HEK293 (cell line): Measurements from ENCODE around the gene LMBRD2.

Experiments used
- CTCF ChIA-PET: fragments of 350-600 bp; formaldehyde crosslinking; extraction: SDS; loops from one replicate; lab custom pipeline; 2021; ENCODE audit warnings: antibody characterized with exemption; lab: Yijun Ruan, JAX
- POLR2A ChIA-PET: fragments of 300-600 bp; formaldehyde crosslinking; extraction: SDS; loops from one replicate; lab custom pipeline; 2020; ENCODE audit warnings: antibody characterized with exemption, inconsistent platforms; lab: Yijun Ruan, JAX
- H3K27ac ChIP-seq: fragments of 200-500 bp; sonication (Bioruptor generic); 2 replicates; pipeline ENCODE4 v1.5.1; 2014; ENCODE audit warnings: low read depth, low read length, control low read depth, inconsistent platforms; ENCODE audit errors: extremely low read depth
- H3K36me3 ChIP-seq, 2 experiments: fragments of 200-500 bp in 1 of 2; sonication (Bioruptor generic) in 1 of 2; 1 replicate in 1 of 2; 2 replicates in 1 of 2; pipeline ENCODE4 v1.5.1; 2014 to 2017; ENCODE audit warnings: inconsistent platforms in 2 of 2, low read length in 2 of 2; ENCODE audit not compliant: control insufficient read depth in 2 of 2, insufficient read depth in 1 of 2
- H3K4me1 ChIP-seq: fragments of 200-500 bp; sonication (Bioruptor generic); 2 replicates; pipeline ENCODE4 v1.5.1; 2014; ENCODE audit warnings: mild to moderate bottlenecking, low read length, inconsistent platforms; ENCODE audit not compliant: control insufficient read depth, insufficient read depth
- H3K4me3 ChIP-seq: 2 replicates; pipeline ENCODE4 v1.5.1; 2011; ENCODE audit warnings: low read depth, mild to moderate bottlenecking, control low read depth, low read length, moderate library complexity
- H3K9me3 ChIP-seq: fragments of 200-500 bp; sonication (Bioruptor generic); 2 replicates; pipeline ENCODE4 v1.5.1; 2014; ENCODE audit warnings: low read depth, low read length, inconsistent platforms; ENCODE audit not compliant: control insufficient read depth, insufficient read depth
- GFI1B ChIP-seq: fragments of 450-650 bp; formaldehyde crosslinking; IDR thresholded peaks from 2 replicates; pipeline ENCODE4 v1.5.1; 2016; ENCODE audit warnings: missing biosample characterization, missing genetic modification characterization
- GLI4 ChIP-seq: fragments of 450-650 bp; formaldehyde crosslinking; IDR thresholded peaks from 2 replicates; pipeline ENCODE4 v1.5.1; 2016; ENCODE audit warnings: missing biosample characterization, missing genetic modification characterization
- KLF7 ChIP-seq: fragments of 450-650 bp; formaldehyde crosslinking; IDR thresholded peaks from 2 replicates; pipeline ENCODE4 v1.5.1; 2016; ENCODE audit warnings: missing biosample characterization, missing genetic modification characterization, borderline replicate concordance
- YY1 ChIP-seq: fragments of 450-650 bp; formaldehyde crosslinking; IDR thresholded peaks from 2 replicates; pipeline ENCODE4 v1.5.1; 2018; ENCODE audit warnings: missing biosample characterization, missing genetic modification characterization
- YY2 ChIP-seq: fragments of 450-650 bp; formaldehyde crosslinking; IDR thresholded peaks from 2 replicates; pipeline ENCODE4 v1.5.1; 2016; ENCODE audit warnings: missing biosample characterization, missing genetic modification characterization
- ZFP37 ChIP-seq: fragments of 450-650 bp; formaldehyde crosslinking; IDR thresholded peaks from 2 replicates; pipeline ENCODE4 v1.5.1; 2016; ENCODE audit warnings: missing biosample characterization, missing genetic modification characterization
- ZIC2 ChIP-seq: fragments of 450-650 bp; formaldehyde crosslinking; IDR thresholded peaks from 2 replicates; pipeline ENCODE4 v1.5.1; 2016; ENCODE audit warnings: missing biosample characterization, missing genetic modification characterization
- ZNF23 ChIP-seq: fragments of 450-650 bp; formaldehyde crosslinking; IDR thresholded peaks from 2 replicates; pipeline ENCODE4 v1.5.1; 2016; ENCODE audit warnings: missing biosample characterization, missing genetic modification characterization, borderline replicate concordance
- ZNF239 ChIP-seq: fragments of 450-650 bp; formaldehyde crosslinking; IDR thresholded peaks from 2 replicates; pipeline ENCODE4 v1.5.1; 2016; ENCODE audit warnings: missing biosample characterization, missing genetic modification characterization
- ZNF274 ChIP-seq, 2 experiments: fragments of 200-500 bp in 1 of 2; fragments of 450-650 bp in 1 of 2; sonication (Bioruptor generic) in 1 of 2; formaldehyde crosslinking in 1 of 2; IDR thresholded peaks; 2 replicates each; pipeline versions ENCODE4 v1.5.1 to v1.6.1; 2014 to 2016; ENCODE audit warnings: borderline replicate concordance in 1 of 2, inconsistent platforms in 1 of 2, low read length in 1 of 2, missing biosample characterization in 1 of 2, missing genetic modification characterization in 1 of 2
- ZNF335 ChIP-seq: fragments of 450-650 bp; formaldehyde crosslinking; conservative IDR thresholded peaks from 2 replicates; pipeline ENCODE4 v1.5.1; 2016; ENCODE audit warnings: missing biosample characterization, missing genetic modification characterization
- ZNF354C ChIP-seq: fragments of 450-650 bp; formaldehyde crosslinking; IDR thresholded peaks from 2 replicates; pipeline ENCODE4 v1.5.1; 2016; ENCODE audit warnings: missing biosample characterization, missing genetic modification characterization, low read depth, borderline replicate concordance
- ZNF394 ChIP-seq: fragments of 450-650 bp; formaldehyde crosslinking; IDR thresholded peaks from 2 replicates; pipeline ENCODE4 v1.5.1; 2016; ENCODE audit warnings: missing biosample characterization, missing genetic modification characterization, mild to moderate bottlenecking, moderate library complexity, borderline replicate concordance
- ZNF404 ChIP-seq: fragments of 450-650 bp; formaldehyde crosslinking; IDR thresholded peaks from 2 replicates; pipeline ENCODE4 v1.5.1; 2017; ENCODE audit warnings: missing biosample characterization, missing genetic modification characterization
- ZNF426 ChIP-seq: fragments of 450-650 bp; formaldehyde crosslinking; IDR thresholded peaks from 2 replicates; pipeline ENCODE4 v1.5.1; 2017; ENCODE audit warnings: missing biosample characterization, missing genetic modification characterization, mild to moderate bottlenecking, inconsistent platforms, moderate library complexity
- ZNF501 ChIP-seq: fragments of 450-650 bp; formaldehyde crosslinking; IDR thresholded peaks from 2 replicates; pipeline ENCODE4 v1.5.1; 2016; ENCODE audit warnings: missing biosample characterization, missing genetic modification characterization
- ZNF561 ChIP-seq: fragments of 450-650 bp; IDR thresholded peaks from 2 replicates; pipeline ENCODE4 v1.5.1; 2018; ENCODE audit warnings: missing biosample characterization, missing genetic modification characterization, borderline replicate concordance
- ZNF664 ChIP-seq: fragments of 450-650 bp; formaldehyde crosslinking; IDR thresholded peaks from 2 replicates; pipeline ENCODE4 v1.5.1; 2016; ENCODE audit warnings: missing biosample characterization, missing genetic modification characterization
- ZNF701 ChIP-seq: fragments of 450-650 bp; formaldehyde crosslinking; IDR thresholded peaks from 2 replicates; pipeline ENCODE4 v1.5.1; 2016; ENCODE audit warnings: missing biosample characterization, missing genetic modification characterization
- ZNF707 ChIP-seq: fragments of 450-650 bp; formaldehyde crosslinking; IDR thresholded peaks from 2 replicates; pipeline ENCODE4 v1.5.1; 2016; ENCODE audit warnings: missing biosample characterization, missing genetic modification characterization
- ZSCAN23 ChIP-seq: fragments of 450-650 bp; formaldehyde crosslinking; IDR thresholded peaks from 2 replicates; pipeline ENCODE4 v1.5.1; 2016; ENCODE audit warnings: missing biosample characterization, missing genetic modification characterization
- ZSCAN30 ChIP-seq: fragments of 450-650 bp; IDR thresholded peaks from 2 replicates; pipeline ENCODE4 v1.5.1; 2018; ENCODE audit warnings: missing biosample characterization, mild to moderate bottlenecking, missing genetic modification characterization, moderate library complexity
- TF ChIP-seq, protein P1 (sequence below): fragments of 450-650 bp; formaldehyde crosslinking; IDR thresholded peaks from 2 replicates; pipeline ENCODE4 v1.5.1; 2016; ENCODE audit warnings: missing biosample characterization, missing genetic modification characterization
- TF ChIP-seq, protein P2 (sequence below): fragments of 450-650 bp; formaldehyde crosslinking; IDR thresholded peaks from 2 replicates; pipeline ENCODE4 v1.5.1; 2016; ENCODE audit warnings: missing biosample characterization, missing genetic modification characterization
- TF ChIP-seq, protein P3 (sequence below): fragments of 450-650 bp; formaldehyde crosslinking; IDR thresholded peaks from 2 replicates; pipeline ENCODE4 v1.5.1; 2016; ENCODE audit warnings: missing biosample characterization, missing genetic modification characterization
- TF ChIP-seq, protein P4 (sequence below): fragments of 450-650 bp; formaldehyde crosslinking; IDR thresholded peaks from 2 replicates; pipeline ENCODE4 v1.5.1; 2016; ENCODE audit warnings: missing biosample characterization, missing genetic modification characterization, low read depth

Gene LMBRD2

DNA sequence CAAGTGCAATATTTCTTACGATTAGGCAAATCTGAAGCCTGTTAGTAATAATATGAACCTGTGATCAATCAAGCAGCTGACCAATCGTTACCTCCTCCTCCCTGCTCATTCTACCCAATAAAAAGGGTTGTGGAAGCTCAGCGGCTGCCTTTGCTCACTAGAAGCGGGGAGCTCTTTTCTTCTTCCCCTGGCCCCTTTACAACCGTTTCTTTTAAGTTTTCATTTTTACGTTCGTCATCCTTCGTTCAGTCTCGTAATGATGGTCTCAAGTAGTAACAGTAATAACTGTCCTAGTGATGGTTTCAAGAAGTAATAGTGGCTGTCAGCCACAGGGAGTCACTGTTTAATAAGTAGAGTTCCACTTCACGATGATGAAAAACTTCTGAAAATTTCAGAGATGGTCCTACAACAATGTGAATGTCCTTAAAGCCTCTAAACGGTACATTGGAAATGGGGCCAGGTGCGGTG is 91.2 kb downstream of the LMBRD2 start (continued):
- TF ChIP-seq, protein P1, sequence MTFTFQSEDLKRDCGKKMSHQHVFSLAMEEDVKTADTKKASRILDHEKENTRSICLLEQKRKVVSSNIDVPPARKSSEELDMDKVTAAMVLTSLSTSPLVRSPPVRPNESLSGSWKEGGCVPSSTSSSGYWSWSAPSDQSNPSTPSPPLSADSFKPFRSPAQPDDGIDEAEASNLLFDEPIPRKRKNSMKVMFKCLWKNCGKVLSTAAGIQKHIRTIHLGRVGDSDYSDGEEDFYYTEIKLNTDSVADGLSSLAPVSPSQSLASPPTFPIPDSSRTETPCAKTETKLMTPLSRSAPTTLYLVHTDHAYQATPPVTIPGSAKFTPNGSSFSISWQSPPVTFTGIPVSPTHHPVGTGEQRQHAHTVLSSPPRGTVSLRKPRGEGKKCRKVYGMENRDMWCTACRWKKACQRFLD (tag by site-specific recombination): no peak
- no peak for TF ChIP-seq ZNF404 (tag by site-specific recombination)
- no peak for TF ChIP-seq ZSCAN30 (tag by site-specific recombination)
- TF ChIP-seq, protein P2, sequence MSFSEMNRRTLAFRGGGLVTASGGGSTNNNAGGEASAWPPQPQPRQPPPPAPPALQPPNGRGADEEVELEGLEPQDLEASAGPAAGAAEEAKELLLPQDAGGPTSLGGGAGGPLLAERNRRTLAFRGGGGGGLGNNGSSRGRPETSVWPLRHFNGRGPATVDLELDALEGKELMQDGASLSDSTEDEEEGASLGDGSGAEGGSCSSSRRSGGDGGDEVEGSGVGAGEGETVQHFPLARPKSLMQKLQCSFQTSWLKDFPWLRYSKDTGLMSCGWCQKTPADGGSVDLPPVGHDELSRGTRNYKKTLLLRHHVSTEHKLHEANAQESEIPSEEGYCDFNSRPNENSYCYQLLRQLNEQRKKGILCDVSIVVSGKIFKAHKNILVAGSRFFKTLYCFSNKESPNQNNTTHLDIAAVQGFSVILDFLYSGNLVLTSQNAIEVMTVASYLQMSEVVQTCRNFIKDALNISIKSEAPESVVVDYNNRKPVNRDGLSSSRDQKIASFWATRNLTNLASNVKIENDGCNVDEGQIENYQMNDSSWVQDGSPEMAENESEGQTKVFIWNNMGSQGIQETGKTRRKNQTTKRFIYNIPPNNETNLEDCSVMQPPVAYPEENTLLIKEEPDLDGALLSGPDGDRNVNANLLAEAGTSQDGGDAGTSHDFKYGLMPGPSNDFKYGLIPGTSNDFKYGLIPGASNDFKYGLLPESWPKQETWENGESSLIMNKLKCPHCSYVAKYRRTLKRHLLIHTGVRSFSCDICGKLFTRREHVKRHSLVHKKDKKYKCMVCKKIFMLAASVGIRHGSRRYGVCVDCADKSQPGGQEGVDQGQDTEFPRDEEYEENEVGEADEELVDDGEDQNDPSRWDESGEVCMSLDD (tag by site-specific recombination): no peak
- no peak for TF ChIP-seq GFI1B (tag by site-specific recombination)
- no peak for TF ChIP-seq ZNF664 (tag by site-specific recombination)
- TF ChIP-seq GLI4 (tag by site-specific recombination): no peak
- TF ChIP-seq ZNF701: no peak

DNA sequence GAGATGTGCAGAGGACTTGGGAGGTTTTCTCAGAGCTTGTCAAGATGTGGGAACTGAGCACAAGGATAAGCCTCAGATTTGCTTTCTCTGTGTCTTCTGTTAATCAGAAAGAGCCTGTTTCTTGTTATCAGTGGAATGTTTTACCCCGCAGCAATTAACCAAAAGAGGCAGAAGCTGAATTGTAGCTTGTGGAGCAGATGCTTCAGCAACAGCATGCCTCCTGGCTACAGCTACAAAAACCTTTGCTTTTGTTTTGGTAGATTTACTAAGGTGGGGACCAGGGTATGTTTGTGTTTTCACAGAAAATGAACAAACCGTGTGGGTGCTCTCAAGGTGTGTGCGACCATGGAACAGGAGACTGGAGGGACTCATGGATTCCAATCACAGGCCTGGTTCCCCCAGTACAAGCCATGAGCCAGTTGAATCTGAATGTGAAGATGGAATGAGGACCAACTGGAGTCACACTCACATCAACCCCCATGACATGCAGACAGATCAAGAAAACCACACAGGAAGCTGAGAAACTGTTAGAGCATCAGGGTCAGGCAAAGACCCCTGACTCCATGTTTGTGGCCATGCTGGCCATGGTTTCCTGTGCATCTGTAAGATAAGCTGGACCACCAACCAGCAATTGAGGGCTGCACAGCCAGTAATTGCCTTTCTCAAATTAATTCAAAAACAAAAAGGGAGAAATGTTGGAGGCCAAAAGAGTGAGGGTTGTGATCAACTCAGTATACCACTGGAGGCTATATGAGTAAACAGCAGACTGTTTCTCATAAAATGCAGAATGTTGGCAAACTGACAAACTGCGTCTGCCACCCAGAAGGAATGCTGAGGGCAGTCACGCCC is 91.9 kb downstream of the LMBRD2 start:
- Histone ChIP-seq H3K36me3 (no peaks in the 10 kb centered on the region), H3K27ac (no peak overlapping the region), H3K9me3 (no peaks in the 10 kb centered on the region)
- TF ChIP-seq ZSCAN23 (no peak), ZNF561 (tag by site-specific recombination) (no peak), ZNF23 (tag by site-specific recombination) (no peak), YY1 (tag by site-specific recombination) (no peak)
- TF ChIP-seq, all 188 proteins: peak for 0
- Histone ChIP-seq H3K4me3 (no peak overlapping the region), H3K4me1 (no peaks in the 10 kb centered on the region)
- ChIA-PET CTCF (interaction anchor here (0.6 to 2.8 kb wide), 17 partner anchors 14 to 1483 kb away, joined by 3 to 13 read pairs (median 3); partner anchors contain the start of gene NADK2), POLR2A (no interaction called here)

DNA sequence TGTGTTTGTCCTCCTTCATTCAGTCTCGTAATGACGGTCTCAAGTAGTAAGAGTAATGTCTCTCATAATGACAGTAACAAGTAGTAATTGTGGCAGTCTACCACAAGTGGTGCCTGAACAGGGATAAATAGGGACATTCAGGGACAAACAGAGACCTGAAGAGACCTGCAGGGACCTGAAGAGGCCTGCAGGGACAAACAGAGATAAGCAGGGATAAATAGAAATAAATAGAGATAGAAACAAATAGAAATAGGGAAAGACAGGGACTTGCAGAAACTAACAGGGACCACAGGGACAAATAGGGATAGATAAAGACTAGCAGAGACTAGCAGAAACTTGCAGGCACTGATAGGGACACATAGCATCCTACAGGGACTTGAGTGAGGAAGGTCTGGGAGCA is 92.9 kb downstream of the LMBRD2 start:
- H3K4me1 ChIP-seq: no peaks in the 10 kb centered on the region
- CTCF ChIA-PET: interaction anchor here (2.8 kb wide), 1 partner anchor 20 kb away, joined by 13 read pairs; no protein-coding TSS in a partner anchor

DNA sequence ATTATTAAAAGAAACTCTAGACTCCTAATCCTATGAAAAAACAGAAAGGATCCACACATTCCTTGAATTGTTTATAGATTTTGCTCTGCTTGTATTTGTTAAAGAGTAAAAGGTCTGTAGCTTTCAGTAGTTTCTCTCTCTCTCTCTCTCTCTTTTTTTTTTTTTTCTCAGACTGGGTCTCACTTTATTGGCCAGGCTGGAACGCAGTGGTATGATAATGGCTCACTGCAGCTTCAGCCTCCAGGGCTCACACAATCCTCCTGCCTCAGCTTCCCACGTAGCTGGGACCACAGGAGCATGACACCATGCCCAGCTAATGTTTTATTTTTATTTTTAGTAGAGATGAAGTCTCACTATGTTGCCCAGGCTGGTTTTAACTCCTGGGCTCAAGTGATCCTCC is 94.3 kb downstream of the LMBRD2 start:
- H3K4me3 ChIP-seq: no peak overlapping the region
- no peak overlapping the region for H3K27ac ChIP-seq
- H3K4me1 ChIP-seq: no peaks in the 10 kb centered on the region
- CTCF ChIA-PET: interaction anchor here (0.6 to 0.8 kb wide), 3 partner anchors 10 to 1124 kb away, joined by 3 read pairs; no protein-coding TSS in a partner anchor
- H3K9me3 ChIP-seq: no peaks in the 10 kb centered on the region
- no peaks in the 10 kb centered on the region for H3K36me3 ChIP-seq
- POLR2A ChIA-PET: interaction anchor here (1.6 kb wide), 1 partner anchor 95 kb away, joined by 5 read pairs; the partner anchor contains the start of genes LMBRD2 and SKP2
- TF ChIP-seq ZNF501 (tag by site-specific recombination) (no peak), YY2 (tag by site-specific recombination) (no peak), ZIC2 (no peak), ZNF394 (tag by site-specific recombination) (no peak), KLF7 (tag by site-specific recombination) (no peak), ZNF354C (no peak), ZFP37 (tag by site-specific recombination) (no peak)
- TF ChIP-seq, protein P3, sequence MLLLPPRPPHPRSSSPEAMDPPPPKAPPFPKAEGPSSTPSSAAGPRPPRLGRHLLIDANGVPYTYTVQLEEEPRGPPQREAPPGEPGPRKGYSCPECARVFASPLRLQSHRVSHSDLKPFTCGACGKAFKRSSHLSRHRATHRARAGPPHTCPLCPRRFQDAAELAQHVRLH (tag by site-specific recombination): no peak
- TF ChIP-seq, protein P4, sequence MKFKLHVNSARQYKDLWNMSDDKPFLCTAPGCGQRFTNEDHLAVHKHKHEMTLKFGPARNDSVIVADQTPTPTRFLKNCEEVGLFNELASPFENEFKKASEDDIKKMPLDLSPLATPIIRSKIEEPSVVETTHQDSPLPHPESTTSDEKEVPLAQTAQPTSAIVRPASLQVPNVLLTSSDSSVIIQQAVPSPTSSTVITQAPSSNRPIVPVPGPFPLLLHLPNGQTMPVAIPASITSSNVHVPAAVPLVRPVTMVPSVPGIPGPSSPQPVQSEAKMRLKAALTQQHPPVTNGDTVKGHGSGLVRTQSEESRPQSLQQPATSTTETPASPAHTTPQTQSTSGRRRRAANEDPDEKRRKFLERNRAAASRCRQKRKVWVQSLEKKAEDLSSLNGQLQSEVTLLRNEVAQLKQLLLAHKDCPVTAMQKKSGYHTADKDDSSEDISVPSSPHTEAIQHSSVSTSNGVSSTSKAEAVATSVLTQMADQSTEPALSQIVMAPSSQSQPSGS (tag by site-specific recombination): no peak

More for the DNA sequence above, 92.9 kb downstream of the LMBRD2 start:
- POLR2A ChIA-PET: no interaction called here
- Histone ChIP-seq H3K27ac (no peak overlapping the region), H3K9me3 (no peaks in the 10 kb centered on the region), H3K36me3 (no peaks in the 10 kb centered on the region), H3K4me3 (no peak overlapping the region)
- TF ChIP-seq ZNF707 (tag by site-specific recombination): no peak
- TF ChIP-seq ZNF274 (IDR thresholded peaks at IDR 0.05; ENCODE audit: low read length): no peak
- TF ChIP-seq ZNF274 (tag by site-specific recombination; IDR thresholded peaks at IDR 0.05; ENCODE audit: borderline replicate concordance): no peak
- no peak for TF ChIP-seq ZNF426 (tag by site-specific recombination)
- TF ChIP-seq ZNF239 (tag by site-specific recombination): peak; percentile 21; the same call in 1 of the 2 replicates
- peak; percentile 27; the same call in 1 of the 2 replicates for TF ChIP-seq ZNF335
